Fibroblast of the aortic adventitia (primary cell): ENCODE data around the gene PCDHA12. TPM values are rescaled to one million over a fixed set of nuclear protein-coding genes. Genes with fewer than 3 reads are reported as not detected.

Experiments
- DNase-seq: peaks from one replicate; pipeline ENCODE4 v3.0.0-alpha.2; 2010; ENCODE audit warnings: low read depth
- H3K4me3 ChIP-seq: 2 replicates; pipeline ENCODE4 v1.5.1; 2011; ENCODE audit warnings: low read depth, mild to moderate bottlenecking, control low read depth, low read length, moderate library complexity
- total RNA-seq: library from RNA; depleted of rRNA; stranded (reverse); fragments of >200 nt; gene quantifications from 2 replicates; pipeline ENCODE4 v1.2.3, GENCODE V29; 2012; ENCODE audit warnings: low replicate concordance
- TF ChIP-seq, protein P1 (sequence below): IDR thresholded peaks from 2 replicates; pipeline ENCODE4 v1.5.1; 2011; ENCODE audit warnings: mild to moderate bottlenecking, low read length, control low read depth, inconsistent platforms; ENCODE audit not compliant: insufficient read depth

The PCDHA12 gene
- total RNA-seq, 1 donor: 0.09 TPM

DNA sequence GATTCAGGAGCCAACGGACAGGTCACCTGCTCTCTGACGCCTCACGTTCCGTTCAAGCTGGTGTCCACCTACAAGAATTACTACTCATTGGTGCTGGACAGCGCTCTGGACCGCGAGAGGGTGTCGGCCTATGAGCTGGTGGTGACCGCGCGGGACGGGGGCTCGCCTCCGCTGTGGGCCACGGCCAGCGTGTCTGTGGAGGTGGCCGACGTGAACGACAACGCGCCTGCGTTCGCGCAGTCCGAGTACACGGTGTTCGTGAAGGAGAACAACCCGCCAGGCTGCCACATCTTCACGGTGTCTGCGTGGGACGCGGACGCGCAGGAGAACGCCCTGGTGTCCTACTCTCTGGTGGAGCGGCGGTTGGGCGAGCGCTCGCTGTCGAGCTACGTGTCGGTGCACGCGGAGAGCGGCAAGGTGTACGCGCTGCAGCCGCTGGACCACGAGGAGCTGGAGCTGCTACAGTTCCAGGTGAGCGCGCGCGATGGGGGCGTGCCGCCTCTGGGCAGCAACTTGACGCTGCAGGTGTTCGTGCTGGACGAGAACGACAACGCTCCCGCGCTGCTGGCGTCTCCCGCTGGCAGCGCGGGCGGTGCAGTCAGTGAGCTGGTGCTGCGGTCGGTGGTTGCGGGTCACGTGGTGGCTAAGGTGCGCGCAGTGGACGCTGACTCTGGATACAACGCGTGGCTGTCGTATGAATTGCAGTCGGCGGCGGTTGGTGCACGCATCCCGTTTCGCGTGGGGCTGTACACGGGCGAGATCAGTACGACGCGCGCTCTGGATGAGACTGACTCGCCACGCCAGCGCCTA is 17.7 kb upstream of the PCDHA12 start:
- DNase-seq: no peak
- no peak overlapping the region for H3K4me3 ChIP-seq
- TF ChIP-seq, protein P1, sequence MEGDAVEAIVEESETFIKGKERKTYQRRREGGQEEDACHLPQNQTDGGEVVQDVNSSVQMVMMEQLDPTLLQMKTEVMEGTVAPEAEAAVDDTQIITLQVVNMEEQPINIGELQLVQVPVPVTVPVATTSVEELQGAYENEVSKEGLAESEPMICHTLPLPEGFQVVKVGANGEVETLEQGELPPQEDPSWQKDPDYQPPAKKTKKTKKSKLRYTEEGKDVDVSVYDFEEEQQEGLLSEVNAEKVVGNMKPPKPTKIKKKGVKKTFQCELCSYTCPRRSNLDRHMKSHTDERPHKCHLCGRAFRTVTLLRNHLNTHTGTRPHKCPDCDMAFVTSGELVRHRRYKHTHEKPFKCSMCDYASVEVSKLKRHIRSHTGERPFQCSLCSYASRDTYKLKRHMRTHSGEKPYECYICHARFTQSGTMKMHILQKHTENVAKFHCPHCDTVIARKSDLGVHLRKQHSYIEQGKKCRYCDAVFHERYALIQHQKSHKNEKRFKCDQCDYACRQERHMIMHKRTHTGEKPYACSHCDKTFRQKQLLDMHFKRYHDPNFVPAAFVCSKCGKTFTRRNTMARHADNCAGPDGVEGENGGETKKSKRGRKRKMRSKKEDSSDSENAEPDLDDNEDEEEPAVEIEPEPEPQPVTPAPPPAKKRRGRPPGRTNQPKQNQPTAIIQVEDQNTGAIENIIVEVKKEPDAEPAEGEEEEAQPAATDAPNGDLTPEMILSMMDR: no peak

- TF ChIP-seq, protein P1: no peak
- no peak for DNase-seq
- no peak overlapping the region for H3K4me3 ChIP-seq
Measured at GRCh38 chr5:140857987-140858240, 17.2 kb upstream of the PCDHA12 start.

DNA sequence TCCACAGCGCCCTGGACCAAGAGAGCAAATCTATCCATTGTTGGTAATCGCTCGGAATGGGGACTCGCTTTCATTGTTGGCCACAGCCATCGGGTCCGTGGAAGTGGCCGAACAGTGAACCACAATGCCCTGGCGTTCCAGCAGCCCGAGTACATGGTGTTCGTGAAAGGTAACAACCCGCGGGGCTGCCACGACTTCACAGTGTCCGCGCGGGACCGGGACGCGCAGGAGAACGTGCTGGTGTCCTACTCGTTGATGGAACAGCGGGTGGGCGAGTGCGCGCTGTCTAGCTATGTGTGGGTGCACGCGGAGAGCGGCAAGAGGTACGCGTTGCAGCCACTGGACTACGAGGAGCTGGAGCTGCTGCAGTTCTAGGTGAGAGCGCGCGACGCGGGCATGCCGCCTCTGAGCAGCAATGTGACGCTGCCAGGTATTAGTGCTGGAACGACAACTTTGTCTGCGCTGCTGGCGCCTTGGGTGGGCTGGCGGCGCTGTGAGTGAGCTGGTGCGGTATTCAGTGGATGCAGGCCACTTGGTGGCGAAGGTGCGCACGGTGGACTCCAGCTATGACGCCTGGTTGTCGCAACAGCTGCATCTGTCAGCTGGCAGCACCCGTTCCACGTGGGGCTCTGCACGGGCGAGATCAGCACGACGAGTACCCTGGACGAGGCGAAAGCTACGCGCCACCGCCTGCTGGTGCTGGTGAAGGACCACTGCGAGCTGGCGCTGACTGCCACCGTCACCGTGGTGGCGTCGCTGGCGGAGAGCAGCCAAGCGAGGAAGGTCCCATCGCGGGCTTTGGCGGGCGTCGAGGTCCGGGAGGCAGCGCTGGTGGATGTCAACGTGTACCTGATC is 12.4 kb upstream of the PCDHA12 start:
- no peak for DNase-seq
- TF ChIP-seq, protein P1: no peak
- no peak overlapping the region for H3K4me3 ChIP-seq

DNA sequence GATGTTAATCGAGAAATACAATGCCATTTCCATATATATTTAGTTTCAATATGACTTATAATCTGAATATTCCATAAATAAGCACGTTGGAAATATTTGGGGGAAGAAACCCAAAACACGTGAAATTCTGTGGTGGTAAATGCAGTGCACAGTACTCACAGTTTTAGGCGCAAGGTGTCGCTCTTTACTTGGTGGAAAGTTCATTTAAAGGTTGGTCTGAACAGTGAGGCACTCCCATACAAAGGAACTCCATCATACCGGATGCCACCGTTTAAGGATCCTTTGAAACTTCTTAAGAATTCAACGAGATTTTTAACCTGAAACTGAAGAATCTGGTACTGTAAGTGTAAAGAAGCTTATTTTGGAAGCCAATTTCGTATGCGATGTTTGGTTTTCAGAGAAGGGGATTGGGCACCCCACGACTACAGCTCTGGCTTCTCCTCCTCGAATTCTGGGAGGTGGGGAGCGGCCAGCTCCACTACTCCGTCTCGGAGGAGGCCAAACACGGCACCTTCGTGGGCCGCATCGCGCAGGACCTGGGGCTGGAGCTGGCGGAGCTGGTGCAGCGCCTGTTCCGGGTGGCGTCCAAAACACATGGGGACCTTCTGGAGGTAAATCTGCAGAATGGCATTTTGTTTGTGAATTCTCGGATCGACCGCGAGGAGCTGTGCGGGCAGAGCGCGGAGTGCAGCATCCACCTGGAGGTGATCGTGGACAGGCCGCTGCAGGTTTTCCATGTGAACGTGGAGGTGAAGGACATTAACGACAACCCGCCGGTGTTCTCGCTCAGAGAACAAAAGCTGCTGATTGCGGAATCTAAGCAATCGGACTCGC is 6.2 kb upstream of the PCDHA12 start, which contains the start of gene PCDHA11:
PCDHA11 (plus strand) TSS at position 237 of the 834 bp plus-strand sequence; CDS start at position 384, 147 bp downstream.
- TF ChIP-seq, protein P1: no peak
- no peak within 1 kb of the TSS for H3K4me3 ChIP-seq
- no peak for DNase-seq

- H3K4me3 ChIP-seq: no peak overlapping the region
- no peak for DNase-seq
- TF ChIP-seq, protein P1: no peak
Measured at GRCh38 chr5:140869555-140869886, 5.6 kb upstream of the PCDHA12 start.
